CD14-positive monocyte (primary cell): ENCODE measurements around the gene DNMT3L. TPM values are rescaled to one million over a fixed set of nuclear protein-coding genes. Genes with fewer than 3 reads are reported as not detected.

Source experiments
- DNase-seq, 3 donors: peaks; one replicate each; pipeline ENCODE4 v3.0.0-alpha.2; 2011 to 2022
- H2AFZ ChIP-seq: 2 replicates; pipeline ENCODE4 v1.6.0; 2012; ENCODE audit warnings: mild to moderate bottlenecking, low read depth, low read length, inconsistent platforms; ENCODE audit not compliant: insufficient read depth, poor library complexity, severe bottlenecking
- H3K27ac ChIP-seq, 2 donors: 1 replicate in 1 of 2; 2 replicates in 1 of 2; pipeline ENCODE4 v1.5.1; 2012 to 2013; ENCODE audit warnings: low read length in 2 of 2, control low read depth in 1 of 2, inconsistent platforms in 1 of 2, low read depth in 1 of 2, mild to moderate bottlenecking in 1 of 2
- H3K27me3 ChIP-seq, 2 donors: one replicate each; pipeline versions ENCODE4 v1.6.0 to v1.6.1; 2011 to 2013; ENCODE audit warnings: low read length in 2 of 2; ENCODE audit not compliant: control insufficient read depth in 2 of 2, insufficient read depth in 2 of 2
- H3K36me3 ChIP-seq, 2 donors: replicated peaks in 1 of 2; 1 replicate in 1 of 2; 2 replicates in 1 of 2; pipeline versions ENCODE4 v1.5.1 to v1.6.1; 2012 to 2013; ENCODE audit warnings: low read length in 2 of 2, control low read depth in 1 of 2, inconsistent platforms in 1 of 2, mild to moderate bottlenecking in 1 of 2; ENCODE audit not compliant: insufficient read depth in 2 of 2, control insufficient read depth in 1 of 2
- H3K4me1 ChIP-seq, 2 donors: 1 replicate in 1 of 2; 2 replicates in 1 of 2; pipeline versions ENCODE4 v1.5.1 to v1.6.1; 2012 to 2013; ENCODE audit warnings: low read length in 2 of 2, control low read depth in 1 of 2, inconsistent platforms in 1 of 2, mild to moderate bottlenecking in 1 of 2, moderate library complexity in 1 of 2; ENCODE audit not compliant: insufficient read depth in 2 of 2, control insufficient read depth in 1 of 2
- H3K4me2 ChIP-seq: replicated peaks from 2 replicates; pipeline ENCODE3; 2012; ENCODE audit warnings: low read length, moderate library complexity, mild to moderate bottlenecking; ENCODE audit not compliant: poor library complexity, severe bottlenecking; ENCODE audit errors: extremely low read depth
- H3K4me3 ChIP-seq, 3 experiments: fragments of 200-600 bp in 1 of 3; sonication (generic) in 1 of 3; replicated peaks in 1 of 3; 1 replicate in 2 of 3; 2 replicates in 1 of 3; pipeline ENCODE4 v1.5.1; 2011 to 2013; ENCODE audit warnings: low read length in 3 of 3, mild to moderate bottlenecking in 3 of 3, control low read depth in 2 of 3, low read depth in 2 of 3, inconsistent platforms in 1 of 3, moderate library complexity in 1 of 3
- H3K79me2 ChIP-seq: 2 replicates; pipeline ENCODE4 v1.6.0; 2012; ENCODE audit warnings: mild to moderate bottlenecking, control low read depth, inconsistent platforms, low read length, moderate library complexity; ENCODE audit not compliant: insufficient read depth
- H3K9ac ChIP-seq: 2 replicates; pipeline ENCODE4 v1.6.0; 2017; ENCODE audit warnings: low read length, mild to moderate bottlenecking; ENCODE audit not compliant: insufficient read depth, poor library complexity, severe bottlenecking
- H3K9me3 ChIP-seq, 2 donors: replicated peaks in 1 of 2; 1 replicate in 1 of 2; 2 replicates in 1 of 2; pipeline versions ENCODE4 v1.5.1 to v1.6.1; 2012 to 2013; ENCODE audit warnings: low read length in 2 of 2, control low read depth in 1 of 2; ENCODE audit not compliant: control insufficient read depth in 1 of 2, insufficient read depth in 1 of 2
- H4K20me1 ChIP-seq: 2 replicates; pipeline ENCODE4 v1.6.0; 2012; ENCODE audit warnings: mild to moderate bottlenecking, low read length, control low read depth, moderate library complexity; ENCODE audit not compliant: insufficient read depth
- H3K27ac Mint-ChIP-seq, 7 donors: one replicate each; pipeline ENCODE4 v1.8.0; 2020; ENCODE audit warnings: mild to moderate bottlenecking in 7 of 7, mixed read lengths in 7 of 7, moderate library complexity in 6 of 7, inconsistent platforms in 2 of 7
- H3K27me3 Mint-ChIP-seq, 3 donors: one replicate each; pipeline ENCODE4 v1.8.0; 2021 to 2022; ENCODE audit warnings: low read depth in 3 of 3, mild to moderate bottlenecking in 3 of 3, mixed read lengths in 3 of 3, moderate library complexity in 3 of 3, inconsistent platforms in 1 of 3
- H3K36me3 Mint-ChIP-seq, 2 donors: one replicate each; pipeline ENCODE4 v1.8.0; 2020; ENCODE audit warnings: mixed read lengths in 2 of 2, inconsistent platforms in 1 of 2, mild to moderate bottlenecking in 1 of 2
- H3K4me1 Mint-ChIP-seq: one replicate; pipeline ENCODE4 v1.8.0; 2020; ENCODE audit warnings: mild to moderate bottlenecking, mixed read lengths
- H3K4me3 Mint-ChIP-seq, 2 donors: one replicate each; pipeline ENCODE4 v1.8.0; 2020; ENCODE audit warnings: mild to moderate bottlenecking in 2 of 2, mixed read lengths in 2 of 2, moderate library complexity in 1 of 2
- H3K9me3 Mint-ChIP-seq, 7 donors: one replicate each; pipeline ENCODE4 v1.8.0; 2020 to 2022; ENCODE audit warnings: mixed read lengths in 7 of 7, mild to moderate bottlenecking in 6 of 7, moderate library complexity in 6 of 7, inconsistent platforms in 2 of 7
- WGBS: methylation state at CpG from one replicate; pipeline ENCODE4 v1.1.5; 2013; ENCODE audit warnings: missing lambda C conversion rate; ENCODE audit not compliant: insufficient coverage; 5-methylcytosine and 5-hydroxymethylcytosine counted together
- intact Hi-C, 2 donors: fragments of 100-400 bp; cut with micrococcal nuclease; formaldehyde crosslinking; loops; one replicate each; pipeline versions ENCODE4 v1.15.0 to v1.15.1; 2023
- polyA plus RNA-seq, 3 donors: library from polyadenylated mRNA; depleted of rRNA in 1 of 3; unstranded in 2 of 3; stranded (reverse) in 1 of 3; fragments of 300-500 nt in 2 of 3; fragments of >200 nt in 1 of 3; fragmentation: Illumina TruSeq in 2 of 3; gene quantifications; 1 replicate in 2 of 3; 2 replicates in 1 of 3; pipeline ENCODE4 v1.2.3, GENCODE V29; 2012 to 2021
- TF ChIP-seq, protein P1 (sequence below): fragments of 200-600 bp; IDR thresholded peaks from one replicate; pipeline ENCODE4 v1.8.0; 2022; ENCODE audit warnings: antibody characterized with exemption, mild to moderate bottlenecking

The DNMT3L gene
- polyA plus RNA-seq, 3 donors: not detected

DNA sequence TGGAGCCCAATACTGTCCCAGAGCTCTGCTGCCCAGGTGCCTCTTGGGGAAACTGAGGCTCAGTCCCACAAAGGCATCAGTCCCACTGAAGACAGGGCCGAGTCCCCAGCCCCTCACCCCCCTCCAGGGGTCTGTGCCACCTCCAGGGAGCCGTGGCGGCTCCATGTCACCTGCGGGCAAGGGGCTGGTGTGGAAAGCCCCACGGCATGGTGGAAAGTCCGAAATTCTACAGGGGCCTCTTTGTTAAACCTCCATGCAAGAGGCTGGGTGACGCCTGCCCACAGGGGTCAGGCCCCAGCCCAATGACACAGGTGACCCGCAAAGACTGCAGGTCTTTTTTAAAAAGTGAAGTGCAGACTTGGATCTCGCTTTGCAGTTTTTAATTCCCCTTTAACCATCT lies 20.7 kb upstream of the DNMT3L start:
- Histone ChIP-seq H4K20me1 (no peaks in the 10 kb centered on the region), H3K36me3 (no peaks in the 10 kb centered on the region), H3K4me2 (no peak overlapping the region), H3K9ac (no peak overlapping the region), H3K27me3 (peaks cover 0 to 3% of the 10 kb centered on the region in 2 donors), H3K4me3 (no peak overlapping the region), H3K9me3 (no peaks in the 10 kb centered on the region), H3K4me1 (no peaks in the 10 kb centered on the region), H2AFZ (no peak overlapping the region), H3K79me2 (no peaks in the 10 kb centered on the region), H3K27ac (no peak overlapping the region)
- intact Hi-C loops: no loop called here
- TF ChIP-seq, protein P1, sequence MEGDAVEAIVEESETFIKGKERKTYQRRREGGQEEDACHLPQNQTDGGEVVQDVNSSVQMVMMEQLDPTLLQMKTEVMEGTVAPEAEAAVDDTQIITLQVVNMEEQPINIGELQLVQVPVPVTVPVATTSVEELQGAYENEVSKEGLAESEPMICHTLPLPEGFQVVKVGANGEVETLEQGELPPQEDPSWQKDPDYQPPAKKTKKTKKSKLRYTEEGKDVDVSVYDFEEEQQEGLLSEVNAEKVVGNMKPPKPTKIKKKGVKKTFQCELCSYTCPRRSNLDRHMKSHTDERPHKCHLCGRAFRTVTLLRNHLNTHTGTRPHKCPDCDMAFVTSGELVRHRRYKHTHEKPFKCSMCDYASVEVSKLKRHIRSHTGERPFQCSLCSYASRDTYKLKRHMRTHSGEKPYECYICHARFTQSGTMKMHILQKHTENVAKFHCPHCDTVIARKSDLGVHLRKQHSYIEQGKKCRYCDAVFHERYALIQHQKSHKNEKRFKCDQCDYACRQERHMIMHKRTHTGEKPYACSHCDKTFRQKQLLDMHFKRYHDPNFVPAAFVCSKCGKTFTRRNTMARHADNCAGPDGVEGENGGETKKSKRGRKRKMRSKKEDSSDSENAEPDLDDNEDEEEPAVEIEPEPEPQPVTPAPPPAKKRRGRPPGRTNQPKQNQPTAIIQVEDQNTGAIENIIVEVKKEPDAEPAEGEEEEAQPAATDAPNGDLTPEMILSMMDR: no peak
- Mint-ChIP-seq H3K36me3 (no peaks in the 10 kb centered on the region), H3K9me3 (no peaks in the 10 kb centered on the region), H3K4me3 (no peak overlapping the region), H3K27me3 (peaks cover 9 to 46% (median 10%) of the 10 kb centered on the region in 3 donors), H3K4me1 (peaks cover 12% of the 10 kb centered on the region), H3K27ac (peak overlapping the region in 1 of 7 donors; percentile 66)
- DNase-seq: no peak
- WGBS: 98% methylated on average over 5 of the region's 9 CpGs

DNA sequence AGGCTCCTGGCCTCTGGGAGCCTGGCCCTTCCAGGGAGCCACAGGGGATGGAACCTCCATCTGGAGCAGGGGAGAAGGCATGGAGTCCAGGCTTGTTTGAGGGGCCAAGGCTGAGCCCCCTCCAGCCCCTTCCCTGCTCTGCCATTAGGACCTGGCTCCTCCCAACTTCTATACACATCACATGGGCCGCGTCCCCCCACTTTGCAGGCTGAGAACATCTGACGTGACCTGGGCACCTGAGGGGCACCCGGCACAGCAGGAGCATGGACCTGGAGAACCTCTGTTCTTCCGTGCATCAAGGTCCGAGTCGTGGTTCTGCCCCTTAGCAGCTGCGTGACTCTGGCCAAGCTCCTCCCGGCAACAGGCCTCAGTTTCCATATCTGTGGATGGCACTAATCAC lies 20.1 kb upstream of the DNMT3L start:
- Histone ChIP-seq H3K36me3 (no peaks in the 10 kb centered on the region), H3K27me3 (peaks cover 0 to 3% of the 10 kb centered on the region in 2 donors), H3K4me2 (no peak overlapping the region), H3K27ac (no peak overlapping the region), H4K20me1 (no peaks in the 10 kb centered on the region), H3K9me3 (no peaks in the 10 kb centered on the region), H3K79me2 (no peaks in the 10 kb centered on the region), H2AFZ (no peak overlapping the region), H3K4me1 (no peaks in the 10 kb centered on the region), H3K9ac (no peak overlapping the region), H3K4me3 (no peak overlapping the region)
- no peaks in the 10 kb centered on the region for H3K9me3 Mint-ChIP-seq
- DNase-seq: no peak
- H3K4me3 Mint-ChIP-seq: no peak overlapping the region
- TF ChIP-seq, protein P1: no peak
- no peaks in the 10 kb centered on the region for H3K36me3 Mint-ChIP-seq
- H3K4me1 Mint-ChIP-seq: peaks cover 12% of the 10 kb centered on the region
- H3K27ac Mint-ChIP-seq: no peak overlapping the region
- intact Hi-C loops: no loop called here
- WGBS: 96% methylated on average over 9 of the region's 9 CpGs
- peaks cover 9 to 46% (median 10%) of the 10 kb centered on the region in 3 donors for H3K27me3 Mint-ChIP-seq
